Activated CD4-positive, alpha-beta T cell treated with anti-CD3 and anti-CD28 coated beads, Interleukin-2, amount 10 ng/mL, durations not matched to agents 24 days and 14 days (primary cell): Measurements from ENCODE around the gene MAPK8. TPM values are rescaled to one million over a fixed set of nuclear protein-coding genes. Genes with fewer than 3 reads are reported as not detected.

ENCODE experiments used
- DNase-seq: peaks from one replicate; pipeline ENCODE4 v3.0.0; 2022
- H3K27ac Mint-ChIP-seq: one replicate; pipeline ENCODE4 v1.8.0; 2022; ENCODE audit warnings: mild to moderate bottlenecking, mixed read lengths
- H3K27me3 Mint-ChIP-seq: one replicate; pipeline ENCODE4 v1.8.0; 2022; ENCODE audit warnings: mixed read lengths
- H3K36me3 Mint-ChIP-seq: one replicate; pipeline ENCODE4 v1.8.0; 2022; ENCODE audit warnings: low read depth, mild to moderate bottlenecking, mixed read lengths
- H3K4me1 Mint-ChIP-seq: one replicate; pipeline ENCODE4 v1.8.0; 2021; ENCODE audit warnings: mixed read lengths
- H3K4me3 Mint-ChIP-seq: one replicate; pipeline ENCODE4 v1.8.0; 2022; ENCODE audit warnings: mild to moderate bottlenecking, moderate library complexity, mixed read lengths
- H3K9me3 Mint-ChIP-seq: one replicate; pipeline ENCODE4 v1.8.0; 2021; ENCODE audit warnings: mixed read lengths
- intact Hi-C: fragments of 100-400 bp; cut with micrococcal nuclease; formaldehyde crosslinking; loops from one replicate; pipeline ENCODE4 v1.15.1; 2023
- total RNA-seq: library from RNA; stranded (reverse); gene quantifications from 2 replicates; pipeline ENCODE4 v1.2.3, GENCODE V29; 2022

Gene MAPK8
- total RNA-seq, 1 donor from 2014 or later, result 46.4 TPM

DNA sequence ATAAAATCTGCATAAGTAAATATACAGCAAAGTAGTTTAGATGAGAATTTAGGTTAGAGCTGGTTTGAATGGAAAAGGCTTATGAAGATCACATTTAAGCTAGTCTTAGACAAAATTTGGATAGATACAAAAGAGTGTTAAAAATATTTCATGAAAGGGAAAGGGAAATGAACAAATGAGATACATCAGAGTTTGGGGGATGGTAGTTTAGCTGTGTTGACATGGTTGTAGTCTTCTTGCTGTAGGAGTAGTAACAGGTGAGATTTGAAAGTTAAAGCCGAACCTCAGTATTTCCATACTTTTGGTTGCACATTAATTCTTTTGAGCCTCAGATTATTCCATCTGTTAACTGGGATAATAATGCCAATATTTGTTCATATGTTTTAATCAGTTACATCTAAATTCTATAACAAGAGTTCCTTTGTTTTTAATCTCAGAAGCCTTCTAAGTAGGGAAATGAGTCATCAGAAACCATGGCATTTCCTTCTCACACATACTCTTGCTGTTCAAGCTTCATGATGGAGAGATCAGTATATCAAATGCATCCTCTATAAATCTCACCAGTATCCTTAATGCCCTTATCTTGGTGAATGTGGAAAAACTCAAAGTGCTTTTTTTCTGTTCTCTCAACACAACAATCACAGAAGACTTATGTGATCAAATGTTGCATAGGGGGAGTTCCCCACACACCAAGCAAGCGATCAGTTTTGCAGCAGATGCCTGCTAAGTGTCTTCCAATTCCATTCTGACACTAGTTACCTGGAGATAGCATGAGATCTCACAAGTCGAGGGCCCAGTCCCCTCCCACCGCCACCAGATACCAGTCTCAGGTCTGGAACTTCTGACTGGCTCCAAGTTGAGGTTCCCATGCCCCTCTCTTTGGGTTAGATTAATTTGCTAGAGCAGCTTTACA lies 84.7 kb downstream of the MAPK8 start:
- H3K4me3 Mint-ChIP-seq, result peak overlapping the region; percentile 0
- H3K36me3 Mint-ChIP-seq, result no peaks in the 10 kb centered on the region
- peak; percentile 57 for DNase-seq
- intact Hi-C loops, result no loop called here
- H3K27me3 Mint-ChIP-seq, result peaks cover 2% of the 10 kb centered on the region
- no peak overlapping the region for H3K27ac Mint-ChIP-seq
- H3K4me1 Mint-ChIP-seq, result peaks cover 28% of the 10 kb centered on the region
- H3K9me3 Mint-ChIP-seq, result no peaks in the 10 kb centered on the region

DNA sequence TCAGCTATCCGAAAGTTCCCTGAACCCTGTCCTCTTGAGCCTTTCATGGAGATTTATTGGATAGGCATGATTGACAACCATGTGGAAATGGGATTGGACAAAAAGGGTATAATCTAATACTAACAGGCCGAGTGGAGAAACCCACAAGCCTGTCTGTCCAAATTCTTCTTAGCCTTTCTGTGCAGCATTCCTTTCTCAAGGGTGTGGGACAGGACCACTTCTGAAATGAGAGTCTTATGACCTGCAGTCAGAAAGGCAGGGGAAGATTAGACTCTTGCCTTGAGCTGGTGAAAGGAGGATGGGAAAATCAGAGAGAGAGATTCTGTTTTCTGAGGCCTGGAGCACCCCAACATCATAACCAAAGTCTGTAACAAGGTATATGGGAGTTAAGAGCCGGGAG lies 85.5 kb downstream of the MAPK8 start:
- no peak overlapping the region for H3K27ac Mint-ChIP-seq
- intact Hi-C loops, result no loop called here
- no peaks in the 10 kb centered on the region for H3K9me3 Mint-ChIP-seq
- H3K27me3 Mint-ChIP-seq, result peaks cover 2% of the 10 kb centered on the region
- H3K4me1 Mint-ChIP-seq, result peaks cover 28% of the 10 kb centered on the region
- no peak overlapping the region for H3K4me3 Mint-ChIP-seq
- H3K36me3 Mint-ChIP-seq, result no peaks in the 10 kb centered on the region
- no peak for DNase-seq

DNA sequence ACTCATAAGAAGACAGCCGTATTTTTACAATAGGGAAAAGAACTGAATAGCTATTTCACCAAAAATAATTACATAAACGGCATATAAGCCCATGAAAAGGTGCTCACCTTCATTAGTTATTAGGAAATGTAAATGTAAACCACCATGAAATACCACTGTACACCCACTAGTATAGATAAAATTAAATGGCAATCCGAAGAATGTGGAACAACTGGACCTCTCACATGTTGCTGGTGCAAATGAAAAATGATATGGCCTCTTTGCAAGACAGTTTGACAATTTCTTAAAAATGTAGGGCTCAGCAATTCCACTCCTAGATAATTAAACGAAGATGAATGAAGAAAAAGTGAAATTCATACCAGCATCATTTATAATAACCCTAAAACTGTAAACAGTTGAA lies 91.8 kb downstream of the MAPK8 start:
- no peak overlapping the region for H3K27ac Mint-ChIP-seq
- intact Hi-C loops, result no loop called here
- DNase-seq, result no peak
- H3K4me1 Mint-ChIP-seq, result peaks cover 6% of the 10 kb centered on the region
- no peaks in the 10 kb centered on the region for H3K9me3 Mint-ChIP-seq
- H3K27me3 Mint-ChIP-seq, result peaks cover 2% of the 10 kb centered on the region
- no peaks in the 10 kb centered on the region for H3K36me3 Mint-ChIP-seq
- H3K4me3 Mint-ChIP-seq, result no peak overlapping the region

GRCh38 chr10:48399056-48399541 lies 92.6 kb downstream of the MAPK8 start:
- DNase-seq, result no peak
- Mint-ChIP-seq H3K4me3 (no peak overlapping the region), H3K9me3 (no peaks in the 10 kb centered on the region), H3K36me3 (no peaks in the 10 kb centered on the region), H3K4me1 (peaks cover 6% of the 10 kb centered on the region), H3K27ac (no peak overlapping the region), H3K27me3 (no peaks in the 10 kb centered on the region)
- intact Hi-C loops, result no loop called here

DNA sequence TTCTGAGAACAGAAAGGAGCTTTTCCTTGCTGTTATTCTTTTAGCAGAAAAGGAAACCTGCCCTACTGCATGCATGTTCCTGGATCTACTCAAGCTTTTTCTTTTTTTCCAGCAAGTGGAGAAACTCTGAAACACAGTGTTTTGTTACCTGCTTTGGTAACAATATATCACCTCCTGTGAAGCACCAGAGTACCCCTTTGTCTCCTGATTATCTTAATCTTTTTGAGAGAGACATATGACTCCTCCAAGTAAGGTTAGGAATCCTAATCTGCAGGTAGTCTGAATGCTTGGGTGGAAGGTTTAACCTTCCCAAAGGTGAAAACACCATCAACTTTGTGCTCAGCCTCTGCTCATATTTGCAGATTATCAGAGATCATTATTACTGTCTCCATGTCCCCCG lies 93.1 kb downstream of the MAPK8 start:
- DNase-seq, result no peak
- Mint-ChIP-seq H3K4me3 (no peak overlapping the region), H3K27me3 (no peaks in the 10 kb centered on the region), H3K9me3 (no peaks in the 10 kb centered on the region), H3K4me1 (peaks cover 6% of the 10 kb centered on the region), H3K36me3 (no peaks in the 10 kb centered on the region), H3K27ac (no peak overlapping the region)
- intact Hi-C loops, result no loop called here

GRCh38 chr10:48400129-48400849 lies 93.8 kb downstream of the MAPK8 start:
- DNase-seq, result no peak
- Mint-ChIP-seq H3K4me3 (no peak overlapping the region), H3K4me1 (peaks cover 6% of the 10 kb centered on the region), H3K36me3 (peaks cover 2% of the 10 kb centered on the region), H3K27me3 (no peaks in the 10 kb centered on the region), H3K27ac (no peak overlapping the region), H3K9me3 (no peaks in the 10 kb centered on the region)
- intact Hi-C loops, result no loop called here

GRCh38 chr10:48400850-48401220 lies 94.4 kb downstream of the MAPK8 start:
- intact Hi-C loops, result no loop called here
- H3K4me1 Mint-ChIP-seq, result peaks cover 6% of the 10 kb centered on the region
- no peak overlapping the region for H3K27ac Mint-ChIP-seq
- no peaks in the 10 kb centered on the region for H3K9me3 Mint-ChIP-seq
- peaks cover 2% of the 10 kb centered on the region for H3K36me3 Mint-ChIP-seq
- no peak overlapping the region for H3K4me3 Mint-ChIP-seq
- DNase-seq, result no peak
- no peaks in the 10 kb centered on the region for H3K27me3 Mint-ChIP-seq

DNA sequence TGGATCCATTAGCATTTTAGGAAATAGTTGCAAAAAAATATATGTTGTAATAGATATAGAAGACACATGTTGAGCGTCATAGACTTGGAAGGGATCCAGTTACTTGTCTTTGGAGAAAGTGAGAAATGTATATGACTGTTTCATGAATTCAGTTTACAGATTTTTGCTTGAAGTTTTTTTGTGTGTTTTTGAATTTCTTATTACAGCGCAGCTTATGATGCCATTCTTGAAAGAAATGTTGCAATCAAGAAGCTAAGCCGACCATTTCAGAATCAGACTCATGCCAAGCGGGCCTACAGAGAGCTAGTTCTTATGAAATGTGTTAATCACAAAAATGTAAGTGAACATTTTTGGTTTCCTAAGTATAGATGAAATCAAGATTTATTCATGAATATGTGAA lies 98.2 kb downstream of the MAPK8 start:
- no peak overlapping the region for H3K27ac Mint-ChIP-seq
- H3K27me3 Mint-ChIP-seq, result no peaks in the 10 kb centered on the region
- DNase-seq, result no peak
- intact Hi-C loops, result no loop called here
- peaks cover 6% of the 10 kb centered on the region for H3K4me1 Mint-ChIP-seq
- H3K4me3 Mint-ChIP-seq, result no peak overlapping the region
- no peaks in the 10 kb centered on the region for H3K9me3 Mint-ChIP-seq
- H3K36me3 Mint-ChIP-seq, result peaks cover 2% of the 10 kb centered on the region

- H3K4me1 Mint-ChIP-seq, result no peaks in the 10 kb centered on the region
- H3K9me3 Mint-ChIP-seq, result no peaks in the 10 kb centered on the region
- H3K27ac Mint-ChIP-seq, result no peak overlapping the region
- peaks cover 14% of the 10 kb centered on the region for H3K36me3 Mint-ChIP-seq
- no peaks in the 10 kb centered on the region for H3K27me3 Mint-ChIP-seq
- intact Hi-C loops, result no loop called here
- DNase-seq, result no peak
- no peak overlapping the region for H3K4me3 Mint-ChIP-seq
Measured at GRCh38 chr10:48406204-48406603, 99.7 kb downstream of the MAPK8 start.

DNA sequence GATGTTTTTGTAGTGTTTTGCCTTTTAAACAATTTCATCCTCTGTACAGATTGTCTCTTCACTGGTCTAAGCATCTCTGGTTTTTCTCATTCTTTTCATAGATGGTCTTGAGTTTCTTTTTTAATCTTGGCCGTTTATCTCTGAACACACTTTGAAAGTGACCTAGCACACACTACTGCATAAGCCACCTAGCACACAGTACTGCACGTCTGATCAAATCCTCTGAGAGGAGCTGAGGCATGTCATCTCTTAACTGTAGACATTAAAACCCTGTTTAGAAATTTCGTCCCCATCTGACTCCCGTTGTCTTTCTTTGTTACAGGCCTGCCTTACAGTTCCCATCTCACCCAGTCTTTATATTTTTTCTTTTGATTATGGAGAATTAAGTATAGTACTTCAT lies 100.2 kb downstream of the MAPK8 start:
- Mint-ChIP-seq H3K4me1 (no peaks in the 10 kb centered on the region), H3K27me3 (no peaks in the 10 kb centered on the region), H3K27ac (no peak overlapping the region), H3K36me3 (peaks cover 16% of the 10 kb centered on the region), H3K9me3 (no peaks in the 10 kb centered on the region), H3K4me3 (no peak overlapping the region)
- intact Hi-C loops, result no loop called here
- DNase-seq, result no peak

DNA sequence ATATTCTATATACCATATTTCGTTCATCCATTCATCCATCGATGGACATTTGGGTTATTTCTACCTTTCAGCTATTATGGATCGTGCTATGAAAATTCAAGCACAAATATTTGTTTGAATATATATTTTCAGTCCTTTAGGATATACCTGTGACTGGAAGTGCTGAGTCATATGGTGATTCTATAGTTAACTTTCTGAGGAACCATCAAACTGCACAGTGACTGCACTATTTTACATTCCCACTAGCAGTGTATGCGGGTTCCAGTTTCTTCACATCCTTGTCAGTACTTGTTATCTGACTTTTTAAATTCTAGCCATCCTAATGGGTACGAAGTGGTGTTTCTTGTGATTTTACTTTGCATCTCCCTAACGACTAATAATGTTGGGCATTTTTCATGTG lies 104.0 kb downstream of the MAPK8 start:
- H3K27me3 Mint-ChIP-seq, result no peaks in the 10 kb centered on the region
- peaks cover 11% of the 10 kb centered on the region for H3K9me3 Mint-ChIP-seq
- DNase-seq, result no peak
- peaks cover 36% of the 10 kb centered on the region for H3K36me3 Mint-ChIP-seq
- intact Hi-C loops, result no loop called here
- no peak overlapping the region for H3K4me3 Mint-ChIP-seq
- no peaks in the 10 kb centered on the region for H3K4me1 Mint-ChIP-seq
- no peak overlapping the region for H3K27ac Mint-ChIP-seq

DNA sequence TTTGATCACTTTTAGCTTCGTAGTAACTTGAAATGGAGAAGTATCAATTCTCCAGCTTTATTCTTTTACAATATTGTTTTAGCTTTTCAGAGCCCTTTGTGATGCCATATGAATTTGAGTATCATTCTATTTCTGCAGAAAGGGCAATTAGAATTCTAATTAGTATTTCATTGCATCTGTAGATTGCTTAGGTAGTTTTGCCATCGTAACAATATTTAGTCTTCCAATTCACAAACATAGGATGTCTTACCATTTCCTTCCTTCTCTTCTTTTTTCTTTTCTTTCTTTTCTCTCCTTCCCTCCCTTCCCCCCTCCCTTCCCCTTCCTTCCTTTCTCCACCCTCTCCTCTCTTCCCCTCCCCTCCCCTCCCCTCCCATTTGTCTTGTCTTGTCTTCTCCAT lies 105.0 kb downstream of the MAPK8 start:
- intact Hi-C loops, result no loop called here
- no peak overlapping the region for H3K4me3 Mint-ChIP-seq
- no peaks in the 10 kb centered on the region for H3K4me1 Mint-ChIP-seq
- peaks cover 36% of the 10 kb centered on the region for H3K36me3 Mint-ChIP-seq
- H3K27me3 Mint-ChIP-seq, result no peaks in the 10 kb centered on the region
- DNase-seq, result no peak
- no peak overlapping the region for H3K27ac Mint-ChIP-seq
- peaks cover 11% of the 10 kb centered on the region for H3K9me3 Mint-ChIP-seq

- Mint-ChIP-seq H3K9me3 (peaks cover 11% of the 10 kb centered on the region), H3K27ac (no peak overlapping the region), H3K4me1 (no peaks in the 10 kb centered on the region), H3K4me3 (no peak overlapping the region), H3K27me3 (no peaks in the 10 kb centered on the region), H3K36me3 (peaks cover 37% of the 10 kb centered on the region)
- intact Hi-C loops, result no loop called here
- DNase-seq, result no peak
Measured at GRCh38 chr10:48412081-48412480, 105.6 kb downstream of the MAPK8 start.

- Mint-ChIP-seq H3K36me3 (peaks cover 37% of the 10 kb centered on the region), H3K4me3 (no peak overlapping the region), H3K9me3 (peaks cover 11% of the 10 kb centered on the region), H3K4me1 (no peaks in the 10 kb centered on the region), H3K27me3 (no peaks in the 10 kb centered on the region), H3K27ac (no peak overlapping the region)
- intact Hi-C loops, result no loop called here
- no peak for DNase-seq
Measured at GRCh38 chr10:48412933-48413332, 106.5 kb downstream of the MAPK8 start.
